PC-3 (cell line): ENCODE measurements around the gene KCTD15.

Source experiments
- CTCF ChIP-seq: fragments of 300-600 bp; sonication (generic); conservative IDR thresholded peaks from 2 replicates; pipeline ENCODE4 v1.5.1; 2017; ENCODE audit warnings: antibody characterized with exemption, low read depth, mild to moderate bottlenecking, low read length
- EZH2 ChIP-seq: fragments of 300-600 bp; sonication (generic); IDR thresholded peaks from one replicate; pipeline ENCODE4 v1.6.1; 2017; ENCODE audit warnings: antibody characterized with exemption, mild to moderate bottlenecking, low read length; ENCODE audit not compliant: unreplicated experiment

- TF ChIP-seq EZH2 (no peak), CTCF (no peak)
Observed at GRCh38 chr19:33841685-33842084, 45.0 kb downstream of the KCTD15 start.
